GM21576 (cell line): ENCODE results near the gene CD40.

Experiments used
- ATAC-seq: cut with Tn5 transposase; IDR thresholded peaks from one replicate; pipeline ENCODE4 v1.9.1; 2021; ENCODE audit warnings: mild to moderate bottlenecking, moderate library complexity; ENCODE audit not compliant: unreplicated experiment

Gene CD40

DNA sequence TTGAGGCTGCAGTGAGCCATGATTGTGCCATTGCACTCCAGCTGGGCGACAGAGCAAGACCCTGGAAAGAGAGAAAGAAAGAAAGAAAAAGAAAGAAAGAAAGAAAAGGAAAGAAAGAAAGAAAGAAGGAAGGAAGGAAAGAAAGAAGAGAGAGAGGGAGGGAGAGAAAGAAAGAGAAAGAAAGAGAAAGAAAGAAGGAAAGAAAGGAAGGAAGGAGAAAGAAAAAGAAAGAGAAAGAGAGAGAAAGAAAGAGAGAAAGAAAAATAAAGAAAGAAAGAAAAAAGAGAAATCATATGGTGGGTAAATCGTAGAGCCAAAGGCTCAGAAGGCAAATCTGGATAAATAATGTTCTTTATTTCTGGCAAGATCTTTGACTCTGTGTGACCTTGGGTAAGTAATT is 53.4 kb downstream of the CD40 start:
- no peak for ATAC-seq

GRCh38 chr20:46171909-46172308 is 53.8 kb downstream of the CD40 start:
- no peak for ATAC-seq

DNA sequence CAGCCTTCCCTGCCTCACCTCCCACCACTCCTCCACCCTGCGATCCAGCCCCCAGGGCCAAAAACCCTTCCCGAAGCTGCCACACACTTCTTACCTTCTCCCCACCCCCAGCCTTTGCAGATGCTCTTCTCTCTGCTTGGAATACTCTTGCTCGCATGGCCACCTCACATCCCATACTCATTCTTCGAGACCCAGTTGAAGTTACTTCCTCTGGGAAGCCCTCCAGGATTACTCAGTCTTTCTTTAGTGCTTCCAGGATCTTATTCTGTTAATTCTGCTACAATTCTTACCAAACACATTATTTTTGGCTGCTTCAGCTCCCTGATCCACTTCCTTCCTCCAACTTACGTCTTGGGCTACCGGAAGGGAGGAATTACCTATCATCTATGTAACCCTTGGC is 54.3 kb downstream of the CD40 start:
- ATAC-seq, result no peak

DNA sequence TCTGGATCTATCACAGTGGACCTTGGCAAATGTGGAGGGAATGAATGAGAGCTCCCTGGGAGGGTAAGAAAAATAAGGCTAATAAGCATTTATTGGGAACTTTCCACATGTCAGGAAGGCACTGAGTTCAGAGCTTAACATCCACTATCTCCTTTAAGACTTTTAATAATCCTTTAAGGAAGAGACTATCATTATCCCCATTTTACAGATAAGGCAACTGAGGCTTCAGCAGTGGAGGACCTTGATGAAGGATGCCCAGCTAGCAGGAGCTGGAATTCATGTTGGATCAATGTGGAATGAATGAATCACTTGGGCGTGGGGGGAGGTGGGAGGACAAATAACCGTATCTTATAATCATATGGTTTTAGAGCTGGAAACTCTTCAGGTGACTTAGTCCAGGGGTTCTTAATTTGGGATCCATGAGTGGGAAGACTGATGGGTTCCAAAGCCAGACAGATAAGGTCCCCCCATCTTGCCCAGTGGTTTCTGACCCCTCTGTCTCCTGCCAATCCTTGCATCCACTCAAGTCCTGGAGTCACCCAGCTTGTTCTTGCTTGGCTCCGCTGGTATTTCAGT is 54.9 kb downstream of the CD40 start:
- ATAC-seq, result no peak

DNA sequence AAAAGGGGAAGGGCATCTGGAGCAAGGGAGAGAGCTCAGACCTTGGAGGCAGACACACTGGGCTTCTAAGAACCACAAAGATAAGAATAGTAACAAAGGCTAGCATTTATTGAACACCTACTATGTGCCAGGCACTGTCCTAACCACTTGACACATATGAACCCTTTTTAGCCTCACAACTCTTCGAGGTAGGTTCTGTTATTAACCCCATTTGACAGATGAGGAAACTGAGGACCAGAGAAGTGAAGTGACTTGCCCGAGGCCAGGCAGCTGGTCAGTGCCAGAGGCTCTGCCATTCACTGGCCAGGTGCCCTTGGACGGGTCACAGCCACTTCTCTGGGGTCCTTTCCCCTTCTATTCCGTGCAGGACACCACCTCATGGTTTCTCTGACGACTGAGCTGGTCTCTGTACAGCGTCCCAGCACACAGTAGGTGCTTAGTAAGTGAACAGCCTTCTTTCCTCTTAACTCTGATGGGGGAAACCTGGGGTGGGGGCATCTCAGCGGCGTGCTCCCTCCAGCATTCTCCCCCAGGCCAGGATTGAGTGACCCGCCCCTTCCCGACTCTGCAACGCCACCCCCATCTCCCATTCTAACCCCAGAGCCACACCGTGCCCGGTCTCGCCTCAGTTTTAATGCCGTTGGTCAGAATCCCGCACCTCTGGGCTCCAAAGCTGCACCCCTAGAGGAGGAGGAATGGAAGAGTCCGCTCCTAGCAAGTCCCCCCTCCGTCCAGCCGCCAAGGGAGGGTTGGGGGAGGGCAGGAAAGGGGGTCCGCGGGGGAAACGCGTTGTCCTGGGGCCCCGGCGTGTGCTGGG is 55.7 kb downstream of the CD40 start:
- ATAC-seq, result no peak

DNA sequence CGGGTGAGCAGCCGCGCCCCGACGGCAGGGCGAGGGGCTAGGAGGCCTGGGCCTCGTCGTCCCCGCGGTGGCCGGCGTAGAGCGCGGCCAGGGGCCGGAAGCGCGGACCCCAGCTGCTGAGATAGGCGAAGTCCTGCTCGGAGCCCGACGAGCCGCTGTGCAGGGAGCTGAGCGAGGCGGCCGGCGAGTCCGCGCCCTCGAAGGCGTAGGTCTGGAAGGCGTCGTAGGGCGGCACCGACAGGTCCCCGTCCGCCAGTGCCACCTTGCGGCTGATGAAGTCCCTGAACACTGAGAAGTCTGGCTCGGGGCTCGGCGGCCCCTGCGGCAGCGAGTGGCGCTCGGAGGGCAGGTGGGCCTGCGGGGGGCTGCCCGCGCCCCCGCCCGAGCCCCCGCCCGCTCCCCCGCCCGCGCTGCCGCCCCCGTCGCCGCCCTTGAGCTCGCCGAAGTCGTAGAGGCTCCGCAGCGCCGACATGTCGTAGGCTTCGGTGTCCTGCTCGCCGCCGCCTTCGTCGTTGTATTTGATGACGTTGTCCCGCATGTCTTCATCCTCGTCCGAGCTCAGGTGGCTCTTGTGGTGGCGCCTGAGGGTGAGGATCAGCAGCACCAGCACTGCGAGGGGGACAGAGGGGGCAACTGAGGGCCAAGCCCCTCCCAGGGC is 56.5 kb downstream of the CD40 start:
- ATAC-seq, result no peak

GRCh38 chr20:46175127-46175494 is 57.0 kb downstream of the CD40 start:
- no peak for ATAC-seq

GRCh38 chr20:46176739-46177378 is 58.7 kb downstream of the CD40 start:
- no peak for ATAC-seq

DNA sequence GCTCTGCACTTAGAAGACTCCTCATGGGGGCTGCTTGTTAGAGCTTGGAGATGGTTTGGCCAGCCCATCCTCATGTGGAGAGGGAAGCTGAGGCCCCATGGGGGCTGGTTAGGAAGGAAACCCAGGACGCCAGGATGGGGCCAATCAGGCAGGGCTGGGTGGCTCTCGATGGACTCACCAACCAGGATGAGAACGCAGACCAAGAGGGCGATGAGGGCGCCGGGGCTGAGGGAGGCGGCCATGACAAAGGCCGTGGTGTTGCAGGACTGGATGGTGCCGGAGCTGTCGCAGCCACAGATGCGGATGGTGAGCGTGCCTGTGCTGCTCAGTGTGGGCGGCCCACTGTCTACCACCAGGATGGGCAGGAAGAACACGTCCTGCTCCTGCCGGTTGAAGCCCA is 59.7 kb downstream of the CD40 start:
- ATAC-seq, result no peak

GRCh38 chr20:46178891-46179290 is 60.8 kb downstream of the CD40 start:
- no peak for ATAC-seq
